HG03460 (cell line): Measurements from ENCODE around the gene HEATR9.
"Not testable (repeated sequence)": the region's sequence is repeated elsewhere in the genome, so short reads cannot be mapped to it uniquely, and the experiment has no call there.

Experiments
- ATAC-seq: cut with Tn5 transposase; IDR thresholded peaks from one replicate; pipeline ENCODE4 v1.9.1; 2021; ENCODE audit not compliant: unreplicated experiment

HEATR9 gene, protein sequence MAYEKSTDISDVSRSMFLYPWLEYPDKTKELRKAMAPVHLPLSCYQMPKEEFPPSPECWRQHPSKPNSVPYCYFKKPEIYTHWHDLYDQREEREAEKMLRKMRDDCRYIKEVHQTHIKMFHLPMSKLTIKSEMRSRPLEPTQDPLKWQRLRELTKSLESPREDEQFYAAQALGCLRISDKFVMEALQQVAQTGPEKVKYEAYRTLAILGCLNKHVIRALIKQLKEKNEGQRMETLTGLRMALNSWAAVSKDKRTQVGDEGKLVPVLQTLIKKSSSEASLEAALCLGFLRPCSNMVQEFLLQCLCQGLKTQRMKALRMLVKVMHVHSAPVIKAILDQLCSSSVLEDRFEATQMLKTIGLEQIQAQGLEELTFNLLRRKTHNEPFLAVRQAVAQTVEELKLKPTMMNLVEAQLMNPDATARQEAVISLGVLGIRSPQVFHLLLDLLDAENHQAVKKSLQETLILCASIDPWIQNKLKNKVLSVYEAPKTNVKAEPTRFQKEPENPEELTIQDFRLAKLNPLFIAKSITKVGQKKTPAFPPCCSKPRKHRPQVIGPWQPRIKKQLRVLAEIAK

DNA sequence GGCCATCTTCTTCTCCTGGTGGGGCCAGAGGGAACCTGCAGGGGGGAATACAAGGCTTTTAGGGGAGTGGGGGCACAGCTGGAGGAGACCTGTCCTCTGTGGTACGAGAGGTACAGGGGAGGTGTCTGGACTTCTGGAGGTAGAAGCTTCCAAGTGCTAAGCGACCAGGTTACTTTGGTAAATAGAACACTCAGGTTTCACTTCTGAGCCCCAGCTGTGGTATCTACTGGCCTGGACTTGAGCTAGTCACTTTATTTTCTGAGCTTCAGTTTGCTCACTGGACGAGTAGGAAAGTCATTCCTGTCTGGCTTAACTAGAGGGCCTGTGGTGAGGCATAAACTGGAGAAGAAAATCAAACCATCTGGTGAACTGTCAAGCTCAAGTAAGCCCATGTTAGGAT, at the start of gene HEATR9:
TSS of gene HEATR9 (minus strand) at position 155 of the 400 bp plus-strand sequence. CDS start at position 6, 149 bp downstream.
- ATAC-seq = no peak

DNA sequence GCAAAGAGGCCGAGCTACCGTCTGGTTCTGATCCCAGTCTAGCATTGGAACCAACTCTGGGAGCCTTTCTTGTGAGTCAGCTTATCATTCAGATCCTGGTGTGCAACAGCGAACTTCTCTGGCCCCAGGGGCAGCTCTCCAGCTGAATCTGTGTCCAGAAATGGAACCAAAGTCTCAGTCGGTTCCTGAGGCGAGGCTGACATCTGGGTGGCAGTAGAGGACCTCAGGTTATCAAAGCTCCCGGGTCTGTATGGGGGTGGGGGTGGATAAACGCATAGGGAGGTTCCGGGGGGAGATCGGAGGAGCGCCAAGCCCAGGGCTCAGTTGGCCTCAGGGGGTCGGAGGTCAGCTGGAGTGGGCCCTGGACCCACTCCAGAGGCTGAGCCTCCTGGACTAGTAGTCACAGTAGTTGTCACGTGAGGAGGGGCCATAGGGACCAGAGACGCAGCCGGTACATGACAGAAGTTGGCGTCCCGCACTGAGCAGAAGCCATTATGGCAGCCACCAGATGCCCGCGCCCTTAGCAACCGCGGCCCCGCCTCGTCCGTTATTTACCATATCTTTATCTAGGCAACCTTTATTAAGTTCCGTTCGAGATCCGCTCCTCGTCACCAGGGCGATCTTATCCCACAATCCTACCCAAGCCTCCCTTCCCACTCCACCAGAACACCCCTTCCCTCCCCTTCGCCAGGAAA, 49.0 kb upstream of the HEATR9 start:
- no peak for ATAC-seq

- ATAC-seq = no peak
Measured at GRCh38 chr17:35915153-35915964, 46.7 kb upstream of the HEATR9 start.

- no peak for ATAC-seq
Measured at GRCh38 chr17:35914354-35914753, 45.7 kb upstream of the HEATR9 start.

GRCh38 chr17:35913609-35914008, 44.9 kb upstream of the HEATR9 start:
- no peak for ATAC-seq

DNA sequence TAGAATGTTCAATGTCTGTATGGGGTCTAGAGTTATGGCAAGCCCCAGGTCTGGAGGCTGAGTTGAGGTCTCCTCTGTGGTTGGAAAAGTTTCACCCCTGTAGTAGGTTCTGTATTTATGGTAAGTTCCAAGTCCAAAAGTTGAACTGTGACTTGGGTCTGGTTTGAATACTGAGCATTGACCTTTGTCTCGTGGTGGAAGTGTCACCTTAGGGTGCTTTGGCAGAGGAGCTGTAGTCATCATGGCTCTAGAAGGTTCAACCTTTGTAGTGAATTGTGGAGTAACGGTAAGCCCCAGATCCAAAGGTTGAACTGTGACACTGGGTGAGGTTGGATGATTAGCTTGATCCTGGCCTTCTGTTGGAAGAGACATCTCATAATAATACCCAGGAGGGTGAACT, 44.3 kb upstream of the HEATR9 start:
- no peak for ATAC-seq

DNA sequence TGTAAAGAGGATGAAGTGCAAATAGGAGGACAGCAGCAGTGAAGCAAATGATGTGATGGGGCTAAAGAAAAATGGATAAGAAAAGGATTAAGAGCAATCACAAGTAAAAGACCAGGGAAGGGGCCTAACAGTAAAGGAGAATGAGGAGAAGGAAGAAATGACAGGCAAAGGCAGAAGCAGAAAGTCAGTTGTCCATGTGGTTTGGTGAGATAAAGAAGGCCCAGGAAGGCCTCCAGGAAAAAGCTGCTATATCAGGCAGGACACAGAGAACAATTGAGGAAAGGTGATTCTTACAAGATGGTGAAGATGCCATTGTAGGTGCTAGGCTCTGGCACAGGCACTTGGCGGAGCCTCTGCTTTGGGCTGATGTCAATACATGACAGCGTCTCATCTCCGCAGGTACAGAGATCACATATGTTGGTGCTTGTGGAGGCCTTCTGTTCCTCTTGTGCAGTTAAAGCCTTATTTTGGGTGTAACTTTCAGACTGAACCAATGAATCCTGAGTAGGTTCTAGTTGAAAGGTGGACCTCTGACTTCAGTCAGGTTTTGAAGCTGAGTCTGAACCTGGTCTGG, 43.7 kb upstream of the HEATR9 start:
- ATAC-seq = no peak

- no peak for ATAC-seq
Measured at GRCh38 chr17:35909408-35909807, 40.7 kb upstream of the HEATR9 start.

- ATAC-seq = no peak
Measured at GRCh38 chr17:35907691-35908090, 39.0 kb upstream of the HEATR9 start.

DNA sequence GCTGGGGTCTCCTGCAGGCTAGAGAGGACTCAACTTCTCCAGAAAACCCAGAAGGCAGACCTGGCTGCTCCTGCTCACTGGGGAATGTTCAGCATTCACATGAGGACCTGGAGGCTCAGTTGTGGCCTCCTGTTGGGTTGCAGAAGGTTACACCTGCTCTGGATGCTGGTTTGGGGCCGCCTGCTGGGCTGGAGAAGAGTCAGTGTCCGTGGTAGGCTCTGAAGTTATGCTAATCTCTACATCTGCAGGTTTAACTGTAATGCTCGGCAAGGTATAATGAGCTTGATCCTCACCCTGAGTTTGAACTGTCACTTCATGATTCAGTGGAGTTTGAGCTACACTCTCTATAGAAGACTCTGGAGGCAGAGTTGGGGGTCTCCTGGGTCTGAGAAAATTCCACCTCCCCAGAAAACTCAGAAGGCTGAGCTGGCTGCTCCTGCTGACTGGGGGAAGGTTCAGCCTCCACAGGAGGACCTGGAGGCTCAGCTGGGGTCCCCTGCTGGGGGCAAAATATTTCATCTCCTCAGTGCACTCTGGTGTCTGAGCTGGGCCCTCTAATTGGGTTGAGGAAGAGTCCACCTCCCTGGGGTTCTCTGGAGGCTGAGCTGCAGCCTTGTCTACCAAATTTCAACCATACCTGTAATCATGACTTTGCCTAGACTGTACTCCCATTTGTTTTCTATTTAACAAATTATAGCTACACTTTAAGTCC, 38.4 kb upstream of the HEATR9 start:
- no peak for ATAC-seq

DNA sequence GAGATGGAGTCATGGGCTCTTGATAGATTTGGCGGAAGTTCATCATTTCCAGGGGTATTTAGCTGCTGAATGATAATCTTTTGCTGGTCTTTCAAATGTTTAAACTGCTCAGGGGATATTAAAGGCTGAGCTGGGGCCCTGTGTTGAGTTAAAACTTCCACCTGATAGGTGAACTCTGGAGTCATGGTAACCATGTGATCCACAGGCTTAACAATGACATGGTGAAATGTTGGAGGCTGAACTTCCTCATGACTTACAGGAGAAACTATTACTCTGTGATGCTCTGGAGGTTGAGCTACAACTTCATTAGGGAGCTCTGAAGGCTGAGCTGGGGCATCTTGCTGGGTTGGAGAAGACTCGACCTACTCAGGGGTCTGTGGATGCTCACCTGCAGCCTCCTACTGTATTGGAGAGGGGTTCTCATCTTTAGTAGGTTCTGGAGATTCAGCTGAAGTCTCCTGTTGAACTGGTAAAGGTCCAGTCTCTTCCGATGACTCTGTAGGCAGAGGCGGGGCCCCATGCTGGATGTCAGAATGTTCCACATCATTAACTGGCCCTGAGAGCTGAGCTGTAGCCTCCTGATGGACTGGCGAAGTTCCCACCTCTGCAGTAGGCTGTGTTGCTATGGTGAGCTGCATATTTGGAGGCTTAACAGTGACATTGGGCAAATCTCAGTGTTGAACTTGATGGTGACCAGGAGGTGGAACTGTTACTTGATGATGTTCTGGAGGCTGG, 37.7 kb upstream of the HEATR9 start:
- no peak for ATAC-seq

GRCh38 chr17:35903451-35903850, 34.8 kb upstream of the HEATR9 start:
- no peak for ATAC-seq

- no peak for ATAC-seq
Measured at GRCh38 chr17:35901631-35902175, 33.0 kb upstream of the HEATR9 start.

GRCh38 chr17:35900708-35901480, 32.2 kb upstream of the HEATR9 start:
- ATAC-seq = no peak

- ATAC-seq = no peak
Measured at GRCh38 chr17:35900280-35900679, 31.6 kb upstream of the HEATR9 start.

- ATAC-seq = no peak
Measured at GRCh38 chr17:35898283-35899070, 29.8 kb upstream of the HEATR9 start.

- ATAC-seq = not testable (repeated sequence)
Measured at GRCh38 chr17:35897772-35898171, 29.1 kb upstream of the HEATR9 start.
